PC-3 (cell line): ENCODE results near the gene GPRIN3. TPM values are rescaled to one million over a fixed set of nuclear protein-coding genes. Genes with fewer than 3 reads are reported as not detected.

Experiments used
- ATAC-seq: fragments of 200-7000 bp; cut with Tn5 transposase; 2 replicates; pipeline ENCODE4 v1.9.1; 2020; ENCODE audit warnings: mild to moderate bottlenecking, moderate library complexity
- BruUV-seq: library from RNA; stranded (reverse); fragments of 400-500 nt; replicated peaks from 2 replicates; lab custom pipeline; 2021; lab: Mats Ljungman, UMichigan
- CTCF ChIA-PET: fragments of 300-600 bp; sonication (Branson Sonifier 250); formaldehyde crosslinking; loops from one replicate; lab custom pipeline; 2022; ENCODE audit warnings: antibody characterized with exemption; lab: Charles Lee
- POLR2A ChIA-PET: fragments of 300-600 bp; sonication (Branson Sonifier 250); formaldehyde crosslinking; loops from one replicate; lab custom pipeline; 2022; ENCODE audit warnings: antibody characterized with exemption; ENCODE audit not compliant: unreplicated experiment; lab: Charles Lee
- DNase-seq: peaks from one replicate; pipeline ENCODE4 v3.0.0-alpha.2; 2015
- H2AFZ ChIP-seq: fragments of 300-600 bp; sonication (generic); 2 replicates; pipeline ENCODE4 v1.6.0; 2016; ENCODE audit warnings: antibody characterized with exemption, low read length
- H3F3A ChIP-seq: fragments of 300-600 bp; sonication (generic); one replicate; pipeline ENCODE4 v1.6.0; 2017; ENCODE audit warnings: antibody characterized with exemption, low read length, control low read depth, mild to moderate bottlenecking; ENCODE audit not compliant: unreplicated experiment
- H3K27ac ChIP-seq: fragments of 300-600 bp; sonication (generic); 2 replicates; pipeline ENCODE4 v1.5.1; 2016; ENCODE audit warnings: mild to moderate bottlenecking, low read length
- H3K27me3 ChIP-seq: fragments of 300-600 bp; sonication (generic); 2 replicates; pipeline ENCODE4 v1.6.1; 2016; ENCODE audit warnings: low read length, mixed read lengths
- H3K36me3 ChIP-seq: fragments of 300-600 bp; sonication (generic); 2 replicates; pipeline ENCODE4 v1.6.1; 2016; ENCODE audit warnings: low read depth, mixed run types, low read length, mixed read lengths
- H3K4me1 ChIP-seq: fragments of 300-600 bp; sonication (generic); 2 replicates; pipeline ENCODE4 v1.5.1; 2016; ENCODE audit warnings: low read length; ENCODE audit not compliant: insufficient read depth
- H3K4me2 ChIP-seq: fragments of 300-600 bp; sonication (generic); 2 replicates; pipeline ENCODE4 v1.6.0; 2016; ENCODE audit warnings: low read length
- H3K4me3 ChIP-seq: fragments of 300-600 bp; sonication (generic); 2 replicates; pipeline ENCODE4 v1.5.1; 2016; ENCODE audit warnings: mild to moderate bottlenecking, low read length, mixed read lengths
- H3K79me2 ChIP-seq: fragments of 300-600 bp; sonication (generic); 2 replicates; pipeline ENCODE4 v1.6.1; 2017; ENCODE audit warnings: low read length, mixed read lengths
- H3K9ac ChIP-seq: fragments of 300-600 bp; sonication (generic); 2 replicates; pipeline ENCODE4 v1.6.0; 2016; ENCODE audit warnings: mild to moderate bottlenecking, low read length
- H3K9me2 ChIP-seq: fragments of 300-600 bp; sonication (generic); replicated peaks from 2 replicates; pipeline ENCODE4 v1.6.1; 2016; ENCODE audit warnings: mixed run types, low read length, mixed read lengths
- H3K9me3 ChIP-seq: fragments of 300-600 bp; sonication (generic); 2 replicates; pipeline ENCODE4 v1.6.1; 2016; ENCODE audit warnings: low read length, mixed read lengths
- H4K20me1 ChIP-seq: fragments of 300-600 bp; sonication (generic); 2 replicates; pipeline ENCODE4 v1.6.1; 2016; ENCODE audit warnings: low read length, mixed read lengths
- EZH2 ChIP-seq: fragments of 300-600 bp; sonication (generic); IDR thresholded peaks from one replicate; pipeline ENCODE4 v1.6.1; 2017; ENCODE audit warnings: antibody characterized with exemption, mild to moderate bottlenecking, low read length; ENCODE audit not compliant: unreplicated experiment
- EZH2phosphoT487 ChIP-seq: fragments of 300-600 bp; sonication (generic); IDR thresholded peaks from 2 replicates; pipeline ENCODE4 v1.6.1; 2018; ENCODE audit warnings: mild to moderate bottlenecking, antibody characterized with exemption, low read length, borderline replicate concordance
- intact Hi-C: fragments of 100-400 bp; cut with micrococcal nuclease; formaldehyde crosslinking; loops from 2 replicates; pipeline ENCODE4 v1.9.0; 2023
- total RNA-seq: library from RNA; depleted of rRNA; stranded (reverse); fragments of >200 nt; gene quantifications from 2 replicates; pipeline ENCODE4 v1.2.3, GENCODE V29; 2014
- TF ChIP-seq, protein P1 (sequence below): fragments of 300-600 bp; sonication (generic); conservative IDR thresholded peaks from 2 replicates; pipeline ENCODE4 v1.5.1; 2017; ENCODE audit warnings: antibody characterized with exemption, low read depth, mild to moderate bottlenecking, low read length

The GPRIN3 gene
- total RNA-seq, 1 experiment from 2014 or later, result not detected

DNA sequence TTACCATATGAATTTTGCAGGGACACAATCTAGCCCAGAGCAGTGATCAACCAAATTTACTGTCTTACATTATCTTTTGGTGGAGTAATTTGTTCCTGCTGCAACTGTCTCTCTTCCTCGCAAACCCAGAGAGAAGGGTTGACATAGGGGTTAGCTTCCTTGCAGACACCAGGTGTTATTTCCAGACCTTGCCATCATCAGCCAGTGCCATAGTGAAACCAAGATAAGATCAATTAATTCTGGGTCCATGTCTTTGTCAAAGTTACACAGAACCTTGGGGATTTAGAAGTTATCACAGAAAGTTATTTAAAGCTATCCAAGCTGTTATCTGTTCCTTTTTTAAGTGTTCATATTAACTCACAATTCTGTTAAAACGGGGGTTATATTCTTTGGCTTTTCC, 23.6 kb upstream of the GPRIN3 start:
- intact Hi-C loops, result no loop called here
- ATAC-seq (no peak), DNase-seq (no peak)
- no TSS peak for BruUV-seq
- Histone ChIP-seq H3K27ac (no peak overlapping the region), H3F3A (no peaks in the 10 kb centered on the region), H4K20me1 (no peaks in the 10 kb centered on the region), H3K9me2 (no peaks in the 10 kb centered on the region), H3K9ac (no peak overlapping the region), H3K36me3 (no peaks in the 10 kb centered on the region), H3K27me3 (peaks cover 17% of the 10 kb centered on the region), H3K4me2 (no peak overlapping the region), H3K4me3 (no peak overlapping the region), H3K4me1 (no peaks in the 10 kb centered on the region), H2AFZ (no peak overlapping the region), H3K9me3 (no peaks in the 10 kb centered on the region), H3K79me2 (no peaks in the 10 kb centered on the region)
- CTCF ChIA-PET, result no interaction called here
- POLR2A ChIA-PET, result no interaction called here
- TF ChIP-seq EZH2phosphoT487, result no peak
- TF ChIP-seq, protein P1, sequence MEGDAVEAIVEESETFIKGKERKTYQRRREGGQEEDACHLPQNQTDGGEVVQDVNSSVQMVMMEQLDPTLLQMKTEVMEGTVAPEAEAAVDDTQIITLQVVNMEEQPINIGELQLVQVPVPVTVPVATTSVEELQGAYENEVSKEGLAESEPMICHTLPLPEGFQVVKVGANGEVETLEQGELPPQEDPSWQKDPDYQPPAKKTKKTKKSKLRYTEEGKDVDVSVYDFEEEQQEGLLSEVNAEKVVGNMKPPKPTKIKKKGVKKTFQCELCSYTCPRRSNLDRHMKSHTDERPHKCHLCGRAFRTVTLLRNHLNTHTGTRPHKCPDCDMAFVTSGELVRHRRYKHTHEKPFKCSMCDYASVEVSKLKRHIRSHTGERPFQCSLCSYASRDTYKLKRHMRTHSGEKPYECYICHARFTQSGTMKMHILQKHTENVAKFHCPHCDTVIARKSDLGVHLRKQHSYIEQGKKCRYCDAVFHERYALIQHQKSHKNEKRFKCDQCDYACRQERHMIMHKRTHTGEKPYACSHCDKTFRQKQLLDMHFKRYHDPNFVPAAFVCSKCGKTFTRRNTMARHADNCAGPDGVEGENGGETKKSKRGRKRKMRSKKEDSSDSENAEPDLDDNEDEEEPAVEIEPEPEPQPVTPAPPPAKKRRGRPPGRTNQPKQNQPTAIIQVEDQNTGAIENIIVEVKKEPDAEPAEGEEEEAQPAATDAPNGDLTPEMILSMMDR, result no peak
- TF ChIP-seq EZH2, result no peak

- ChIA-PET POLR2A (no interaction called here), CTCF (no interaction called here)
- Histone ChIP-seq H3K27ac (no peak overlapping the region), H3K4me3 (no peak overlapping the region), H3K36me3 (no peaks in the 10 kb centered on the region), H3K9me2 (no peaks in the 10 kb centered on the region), H4K20me1 (no peaks in the 10 kb centered on the region), H3F3A (no peaks in the 10 kb centered on the region), H3K79me2 (no peaks in the 10 kb centered on the region), H3K9ac (no peak overlapping the region), H2AFZ (no peak overlapping the region), H3K9me3 (no peaks in the 10 kb centered on the region), H3K4me1 (no peaks in the 10 kb centered on the region), H3K4me2 (no peak overlapping the region), H3K27me3 (0 out of 2 replicates have a peak, but pooled peaks cover 7% of the 10 kb centered on the region)
- ATAC-seq (no peak), DNase-seq (no peak)
- BruUV-seq, result no TSS peak
- intact Hi-C loops, result no loop called here
- TF ChIP-seq, protein P1, result no peak
- TF ChIP-seq EZH2, result no peak
- no peak for TF ChIP-seq EZH2phosphoT487
These were observed 21.7 kb upstream of the GPRIN3 start for GRCh38 chr4:89329280-89329679.

- H3F3A ChIP-seq, result no peaks in the 10 kb centered on the region
- no peak overlapping the region for H3K4me2 ChIP-seq
- H2AFZ ChIP-seq, result no peak overlapping the region
- no peaks in the 10 kb centered on the region for H3K9me2 ChIP-seq
- BruUV-seq, result no TSS peak
- intact Hi-C loops, result no loop called here
- ChIA-PET POLR2A (no interaction called here), CTCF (no interaction called here)
- no peaks in the 10 kb centered on the region for H4K20me1 ChIP-seq
- H3K27ac ChIP-seq, result no peak overlapping the region
- H3K9me3 ChIP-seq, result no peaks in the 10 kb centered on the region
- H3K9ac ChIP-seq, result no peak overlapping the region
- H3K4me1 ChIP-seq, result no peaks in the 10 kb centered on the region
- no peaks in the 10 kb centered on the region for H3K79me2 ChIP-seq
- TF ChIP-seq, protein P1, result no peak
- H3K36me3 ChIP-seq, result no peaks in the 10 kb centered on the region
- DNase-seq, result no peak
- H3K27me3 ChIP-seq, result peaks cover 16% of the 10 kb centered on the region; the same call in 1 of the 2 replicates
- no peak for ATAC-seq
- H3K4me3 ChIP-seq, result no peak overlapping the region
These were observed 17.1 kb upstream of the GPRIN3 start for GRCh38 chr4:89324671-89325070.
